Astrocyte (in vitro differentiated cells and primary cell): ENCODE data around the gene PLEKHA4.
"Not testable (repeated sequence)": the region's sequence is repeated elsewhere in the genome, so short reads cannot be mapped to it uniquely, and the experiment has no call there.

Source experiments
- EZH2 ChIP-seq: IDR thresholded peaks from 2 replicates; pipeline ENCODE4 v1.6.1; 2012; ENCODE audit warnings: mild to moderate bottlenecking, low read length, inconsistent platforms; ENCODE audit not compliant: insufficient read depth
- TF ChIP-seq, protein P1 (sequence below): IDR thresholded peaks from 2 replicates; pipeline ENCODE4 v1.5.1; 2011; ENCODE audit warnings: low read depth, mild to moderate bottlenecking, inconsistent platforms, low read length, moderate library complexity; ENCODE audit not compliant: insufficient read depth

DNA sequence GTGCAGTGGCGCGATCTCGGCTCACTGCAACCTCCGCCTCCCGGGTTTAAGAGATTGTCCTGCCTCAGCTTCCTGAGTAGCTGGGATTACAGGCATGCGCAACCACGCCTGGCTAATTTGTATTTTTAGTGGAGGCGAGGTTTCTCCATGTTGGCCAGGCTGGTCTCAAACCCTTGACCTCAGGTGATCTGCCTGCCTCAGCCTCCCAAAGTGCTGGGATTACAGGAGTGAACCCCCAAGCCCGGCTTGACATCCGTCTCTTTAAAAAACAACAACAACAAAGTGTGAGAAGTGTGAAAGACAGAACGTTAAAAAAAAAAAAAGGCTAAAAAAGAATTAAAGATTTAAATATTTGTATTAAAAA is 31.0 kb upstream of the PLEKHA4 start:
- TF ChIP-seq, protein P1, sequence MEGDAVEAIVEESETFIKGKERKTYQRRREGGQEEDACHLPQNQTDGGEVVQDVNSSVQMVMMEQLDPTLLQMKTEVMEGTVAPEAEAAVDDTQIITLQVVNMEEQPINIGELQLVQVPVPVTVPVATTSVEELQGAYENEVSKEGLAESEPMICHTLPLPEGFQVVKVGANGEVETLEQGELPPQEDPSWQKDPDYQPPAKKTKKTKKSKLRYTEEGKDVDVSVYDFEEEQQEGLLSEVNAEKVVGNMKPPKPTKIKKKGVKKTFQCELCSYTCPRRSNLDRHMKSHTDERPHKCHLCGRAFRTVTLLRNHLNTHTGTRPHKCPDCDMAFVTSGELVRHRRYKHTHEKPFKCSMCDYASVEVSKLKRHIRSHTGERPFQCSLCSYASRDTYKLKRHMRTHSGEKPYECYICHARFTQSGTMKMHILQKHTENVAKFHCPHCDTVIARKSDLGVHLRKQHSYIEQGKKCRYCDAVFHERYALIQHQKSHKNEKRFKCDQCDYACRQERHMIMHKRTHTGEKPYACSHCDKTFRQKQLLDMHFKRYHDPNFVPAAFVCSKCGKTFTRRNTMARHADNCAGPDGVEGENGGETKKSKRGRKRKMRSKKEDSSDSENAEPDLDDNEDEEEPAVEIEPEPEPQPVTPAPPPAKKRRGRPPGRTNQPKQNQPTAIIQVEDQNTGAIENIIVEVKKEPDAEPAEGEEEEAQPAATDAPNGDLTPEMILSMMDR, result not testable (repeated sequence)
- not testable (repeated sequence) for TF ChIP-seq EZH2
